ENCODE data around the gene DENND1A. TPM values are rescaled to one million over a fixed set of nuclear protein-coding genes. Genes with fewer than 3 reads are reported as not detected.
"Not testable (repeated sequence)": the region's sequence is repeated elsewhere in the genome, so short reads cannot be mapped to it uniquely, and the experiment has no call there.

The DENND1A gene
- total RNA-seq, 1 donor from 2014 or later = 37.3 TPM

DNA sequence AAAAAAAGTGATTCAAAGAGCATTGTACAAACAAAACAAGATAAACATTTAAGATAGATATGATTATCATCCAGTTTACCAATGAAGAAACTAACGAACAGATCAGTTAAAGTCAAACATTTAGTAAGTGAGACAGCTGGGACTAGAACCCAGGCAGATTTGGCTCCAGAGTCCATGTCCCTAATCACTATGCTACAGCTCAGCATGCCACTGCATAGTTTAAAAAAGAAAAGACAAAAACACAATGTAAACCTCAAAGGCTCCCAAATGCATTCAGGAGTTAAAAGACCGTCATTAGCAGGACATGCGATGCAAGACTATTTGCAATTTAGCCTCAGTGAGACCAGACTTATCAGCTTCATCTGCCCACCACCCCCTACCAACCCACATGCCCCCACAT, 36.8 kb downstream of the DENND1A start:
- no peak for DNase-seq (ENCODE audit: low spot score in 2 of 2)
- no peaks in the 10 kb centered on the region for H3K9me3 ChIP-seq
- intact Hi-C loops (cut with DNase I) = no loop called here
- H3K4me1 ChIP-seq = no peaks in the 10 kb centered on the region
- peaks cover 0 to 3% of the 10 kb centered on the region in 2 donors for H3K36me3 ChIP-seq
- TF ChIP-seq, protein P1, sequence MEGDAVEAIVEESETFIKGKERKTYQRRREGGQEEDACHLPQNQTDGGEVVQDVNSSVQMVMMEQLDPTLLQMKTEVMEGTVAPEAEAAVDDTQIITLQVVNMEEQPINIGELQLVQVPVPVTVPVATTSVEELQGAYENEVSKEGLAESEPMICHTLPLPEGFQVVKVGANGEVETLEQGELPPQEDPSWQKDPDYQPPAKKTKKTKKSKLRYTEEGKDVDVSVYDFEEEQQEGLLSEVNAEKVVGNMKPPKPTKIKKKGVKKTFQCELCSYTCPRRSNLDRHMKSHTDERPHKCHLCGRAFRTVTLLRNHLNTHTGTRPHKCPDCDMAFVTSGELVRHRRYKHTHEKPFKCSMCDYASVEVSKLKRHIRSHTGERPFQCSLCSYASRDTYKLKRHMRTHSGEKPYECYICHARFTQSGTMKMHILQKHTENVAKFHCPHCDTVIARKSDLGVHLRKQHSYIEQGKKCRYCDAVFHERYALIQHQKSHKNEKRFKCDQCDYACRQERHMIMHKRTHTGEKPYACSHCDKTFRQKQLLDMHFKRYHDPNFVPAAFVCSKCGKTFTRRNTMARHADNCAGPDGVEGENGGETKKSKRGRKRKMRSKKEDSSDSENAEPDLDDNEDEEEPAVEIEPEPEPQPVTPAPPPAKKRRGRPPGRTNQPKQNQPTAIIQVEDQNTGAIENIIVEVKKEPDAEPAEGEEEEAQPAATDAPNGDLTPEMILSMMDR (IDR thresholded peaks at IDR 0.05) = no peak
- H3K4me3 ChIP-seq = no peak overlapping the region
- H3K27ac ChIP-seq = no peak overlapping the region
- H3K27me3 ChIP-seq = no peaks in the 10 kb centered on the region

DNA sequence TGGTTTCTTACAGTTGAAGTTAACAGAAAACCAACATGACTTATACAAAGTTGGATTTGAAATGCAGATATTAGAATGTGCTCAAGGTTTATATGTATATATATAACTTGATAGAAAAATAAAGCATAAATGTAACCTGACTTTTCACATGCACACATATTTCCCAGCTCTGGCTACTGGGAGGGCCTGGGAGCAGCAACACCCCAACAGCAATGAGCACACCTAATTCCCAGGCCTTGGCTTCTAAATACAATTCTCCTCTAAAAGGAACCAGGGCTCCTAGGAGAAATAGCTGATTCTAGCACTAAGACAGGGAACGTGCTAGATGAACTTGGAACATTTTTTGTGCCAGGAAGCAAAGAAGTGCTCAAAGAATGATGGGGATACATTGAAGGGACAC, 42.1 kb downstream of the DENND1A start:
- H3K9me3 ChIP-seq = no peaks in the 10 kb centered on the region
- H3K4me1 ChIP-seq = no peaks in the 10 kb centered on the region
- H3K4me3 ChIP-seq = no peak overlapping the region
- TF ChIP-seq, protein P1 (IDR thresholded peaks at IDR 0.05) = no peak
- intact Hi-C loops (cut with DNase I) = no loop called here
- H3K27ac ChIP-seq = no peak overlapping the region
- H3K36me3 ChIP-seq = peaks cover 0 to 6% of the 10 kb centered on the region in 2 donors
- DNase-seq (ENCODE audit: low spot score in 2 of 2) = no peak
- no peaks in the 10 kb centered on the region for H3K27me3 ChIP-seq

DNA sequence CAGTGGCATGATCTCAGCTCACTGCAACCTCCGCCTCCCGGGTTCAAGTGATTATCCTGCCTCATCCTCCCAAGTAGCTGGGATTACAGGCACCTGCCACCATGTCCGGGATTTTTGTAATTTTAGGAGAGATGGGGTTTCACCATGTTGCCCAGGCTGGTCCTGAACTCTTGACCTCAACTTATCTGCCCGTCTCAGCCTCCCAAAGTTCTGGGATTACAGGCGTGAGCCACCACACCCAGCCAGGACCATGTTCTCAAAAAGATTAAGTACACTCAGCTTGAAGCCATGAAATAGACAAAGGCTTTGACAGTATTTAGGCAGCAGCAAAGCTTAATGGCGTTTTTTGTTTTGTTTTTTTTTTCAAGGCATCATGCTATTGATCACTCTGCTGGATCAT, 44.1 kb downstream of the DENND1A start:
- H3K4me3 ChIP-seq; H3K9me3 ChIP-seq; H3K4me1 ChIP-seq; H3K27ac ChIP-seq; DNase-seq (ENCODE audit: low spot score in 2 of 2); intact Hi-C loops (cut with DNase I); H3K36me3 ChIP-seq; H3K27me3 ChIP-seq: not testable (repeated sequence)

DNA sequence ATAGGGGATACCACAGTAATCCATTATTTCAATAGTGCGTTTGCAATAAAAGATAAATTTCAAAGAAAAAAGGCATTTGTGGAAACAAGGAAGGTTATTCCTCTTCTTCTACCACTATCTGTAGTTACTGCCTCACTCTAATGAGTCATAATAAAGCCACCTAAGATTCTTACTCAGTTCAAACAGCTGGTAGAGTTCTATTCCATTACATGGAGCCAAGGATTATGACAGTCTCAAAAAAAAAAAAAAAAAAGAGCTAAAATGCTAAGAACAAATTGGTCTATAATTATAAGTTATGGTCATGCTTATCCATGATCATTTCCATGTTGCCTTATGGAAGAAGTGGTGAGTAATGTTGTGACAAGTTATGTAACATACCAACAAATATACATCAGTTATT, 46.3 kb downstream of the DENND1A start:
- Histone ChIP-seq H3K4me1 (no peaks in the 10 kb centered on the region), H3K9me3 (no peaks in the 10 kb centered on the region), H3K27me3 (no peaks in the 10 kb centered on the region), H3K27ac (no peak overlapping the region), H3K36me3 (peaks cover 0 to 6% of the 10 kb centered on the region in 2 donors), H3K4me3 (no peak overlapping the region)
- DNase-seq (ENCODE audit: low spot score in 2 of 2) = no peak
- TF ChIP-seq, protein P1 (IDR thresholded peaks at IDR 0.05) = no peak
- intact Hi-C loops (cut with DNase I) = no loop called here

DNA sequence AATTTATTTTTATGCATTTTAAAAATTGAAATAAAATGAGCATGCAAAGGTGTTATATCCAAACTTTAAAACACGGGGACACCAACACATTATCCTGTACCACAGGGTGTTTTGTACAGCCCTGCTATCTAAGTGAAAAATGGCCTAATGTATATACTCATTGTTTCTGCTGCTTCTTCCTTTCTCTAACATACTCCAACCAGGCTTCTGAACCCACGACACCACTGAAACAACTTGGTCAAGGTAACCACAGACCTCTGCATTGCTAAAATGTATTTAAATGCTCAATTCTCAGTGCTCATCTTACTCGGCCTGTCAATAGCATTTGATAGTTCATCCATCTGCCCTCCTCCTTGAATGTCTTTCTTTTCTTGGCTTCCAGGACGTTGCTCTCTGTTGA, 48.3 kb downstream of the DENND1A start:
- DNase-seq (ENCODE audit: low spot score in 2 of 2) = no peak

DNA sequence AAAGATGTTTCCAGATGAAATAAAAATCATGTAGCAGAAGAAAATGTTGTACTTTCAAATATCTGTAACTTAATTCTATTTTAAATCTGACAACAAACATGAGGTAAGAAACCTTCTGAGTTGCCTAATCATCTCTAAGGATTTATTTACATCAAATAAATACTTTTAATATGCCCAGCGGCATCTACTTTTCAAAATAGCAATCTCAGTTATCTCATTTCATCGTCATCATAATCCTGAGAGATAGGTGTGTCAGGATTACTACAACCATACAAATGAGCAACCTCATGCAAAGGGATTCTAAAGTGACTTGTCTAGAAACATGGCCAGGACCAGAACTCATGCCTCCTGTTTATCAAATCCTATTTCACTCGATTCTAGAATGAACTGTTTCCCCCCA, 49.5 kb downstream of the DENND1A start:
- Histone ChIP-seq H3K4me1 (no peaks in the 10 kb centered on the region), H3K27me3 (no peaks in the 10 kb centered on the region), H3K9me3 (no peaks in the 10 kb centered on the region), H3K27ac (no peak overlapping the region), H3K36me3 (peaks cover 14 to 16% of the 10 kb centered on the region in 2 donors), H3K4me3 (no peak overlapping the region)
- TF ChIP-seq, protein P1 (IDR thresholded peaks at IDR 0.05) = no peak
- DNase-seq (ENCODE audit: low spot score in 2 of 2) = no peak
- intact Hi-C loops (cut with DNase I) = no loop called here

More for the DNA sequence above, 48.3 kb downstream of the DENND1A start:
- Histone ChIP-seq H3K4me1 (no peaks in the 10 kb centered on the region), H3K27me3 (no peaks in the 10 kb centered on the region), H3K27ac (no peak overlapping the region), H3K4me3 (no peak overlapping the region), H3K9me3 (no peaks in the 10 kb centered on the region), H3K36me3 (peaks cover 11 to 12% of the 10 kb centered on the region in 2 donors)
- TF ChIP-seq, protein P1 (IDR thresholded peaks at IDR 0.05) = no peak
- intact Hi-C loops (cut with DNase I) = no loop called here

All from ascending aorta (tissue), 2 donors.